SU-DHL-6 (cell line): Measurements from ENCODE around the gene ACTMAP.
A peak's percentile ranks its signal among the peaks of the same experiment; 100 is the strongest.

Experiments used
- H2AFZ ChIP-seq: fragments of 200-600 bp; sonication (generic); 2 replicates; pipeline ENCODE4 v1.6.1; 2014; ENCODE audit warnings: low read depth, mild to moderate bottlenecking, moderate library complexity, mixed read lengths, antibody characterized with exemption, low read length; ENCODE audit not compliant: severe bottlenecking
- H3F3A ChIP-seq: fragments of 200-600 bp; shearing (Covaris generic); 2 replicates; pipeline ENCODE4 v1.6.0; 2016; ENCODE audit warnings: antibody characterized with exemption, mild to moderate bottlenecking; ENCODE audit not compliant: insufficient read depth
- H3K27ac ChIP-seq: fragments of 200-600 bp; sonication (generic); 2 replicates; pipeline ENCODE4 v1.5.1; 2016; ENCODE audit warnings: low read depth, mild to moderate bottlenecking, low read length, moderate library complexity, mixed read lengths
- H3K27me3 ChIP-seq: fragments of 200-600 bp; sonication (generic), shearing (Covaris generic); 2 replicates; pipeline ENCODE4 v1.6.0; 2014; ENCODE audit warnings: mild to moderate bottlenecking, low read length
- H3K36me3 ChIP-seq: fragments of 200-600 bp; sonication (generic); 2 replicates; pipeline ENCODE4 v1.6.1; 2014; ENCODE audit warnings: mild to moderate bottlenecking, low read length, mixed read lengths
- H3K4me2 ChIP-seq: fragments of 300-600, 200-600 bp; shearing (Covaris generic), sonication (generic); 2 replicates; pipeline ENCODE4 v1.6.0; 2014; ENCODE audit warnings: low read length, low read depth, mild to moderate bottlenecking; ENCODE audit not compliant: poor library complexity, severe bottlenecking
- H3K4me3 ChIP-seq: fragments of 200-600 bp; sonication (generic); 2 replicates; pipeline ENCODE4 v1.5.1; 2014; ENCODE audit warnings: antibody characterized with exemption, low read length, mild to moderate bottlenecking, mixed read lengths; ENCODE audit not compliant: insufficient read depth, poor library complexity, severe bottlenecking
- H3K79me2 ChIP-seq: fragments of 200-600 bp; sonication (generic); 2 replicates; pipeline ENCODE4 v1.6.1; 2014; ENCODE audit warnings: mild to moderate bottlenecking, low read length, moderate library complexity; ENCODE audit not compliant: insufficient read depth
- H3K9ac ChIP-seq: fragments of 200-600 bp; sonication (generic); 2 replicates; pipeline ENCODE4 v1.7.0; 2014; ENCODE audit warnings: mild to moderate bottlenecking, low read length
- H3K9me2 ChIP-seq: fragments of 200-600 bp; sonication (generic); replicated peaks from 2 replicates; pipeline ENCODE4 v1.6.1; 2014; ENCODE audit warnings: low read length; ENCODE audit not compliant: insufficient read depth
- H3K9me3 ChIP-seq: fragments of 200-600 bp; sonication (generic); 2 replicates; pipeline ENCODE4 v1.6.1; 2014; ENCODE audit warnings: low read length, mixed read lengths; ENCODE audit not compliant: insufficient read depth
- H4K20me1 ChIP-seq: fragments of 200-600 bp; sonication (generic); 2 replicates; pipeline ENCODE4 v1.6.1; 2014; ENCODE audit warnings: low read depth, mild to moderate bottlenecking, antibody characterized with exemption, low read length, moderate library complexity, mixed read lengths
- CTCF ChIP-seq: fragments of 200-600 bp; sonication (generic); IDR thresholded peaks from one replicate; pipeline ENCODE4 v1.5.1; 2017; ENCODE audit warnings: antibody characterized with exemption, mild to moderate bottlenecking, low read length, moderate library complexity; ENCODE audit not compliant: insufficient read depth, poor library complexity, severe bottlenecking
- EZH2phosphoT487 ChIP-seq: fragments of 200-600 bp; sonication (generic), shearing (Covaris generic); conservative IDR thresholded peaks from 2 replicates; pipeline ENCODE4 v1.6.1; 2018; ENCODE audit warnings: mild to moderate bottlenecking, antibody characterized with exemption, low read length, moderate library complexity, mixed read lengths

ACTMAP gene

GRCh38 chr19:40691421-40692211, 58.7 kb downstream of the ACTMAP start:
- TF ChIP-seq CTCF, result no peak
- no peak for TF ChIP-seq EZH2phosphoT487
- Histone ChIP-seq H3K79me2 (no peaks in the 10 kb centered on the region), H4K20me1 (no peaks in the 10 kb centered on the region), H3K9ac (peak overlapping the region; percentile 66; the same call in 1 of the 2 replicates), H3K27ac (peak overlapping the region; percentile 63), H3F3A (no peaks in the 10 kb centered on the region), H3K36me3 (no peaks in the 10 kb centered on the region), H3K9me3 (no peaks in the 10 kb centered on the region), H3K4me3 (no peak overlapping the region), H3K9me2 (no peaks in the 10 kb centered on the region), H3K4me2 (no peak overlapping the region), H2AFZ (no peak overlapping the region), H3K27me3 (no peaks in the 10 kb centered on the region)
